Activated CD8-positive, alpha-beta memory T cell treated with anti-CD3 and anti-CD28 coated beads, Interleukin-2, amount 50 U/mL, for 24 hours (primary cell): Measurements from ENCODE around the gene ARMC9.
"Not testable (repeated sequence)": the region's sequence is repeated elsewhere in the genome, so short reads cannot be mapped to it uniquely, and the experiment has no call there.

ENCODE experiments used
- DNase-seq: peaks from one replicate; pipeline ENCODE4 v3.0.0-alpha.2; 2020; ENCODE audit errors: extremely low read depth

ARMC9 gene

DNA sequence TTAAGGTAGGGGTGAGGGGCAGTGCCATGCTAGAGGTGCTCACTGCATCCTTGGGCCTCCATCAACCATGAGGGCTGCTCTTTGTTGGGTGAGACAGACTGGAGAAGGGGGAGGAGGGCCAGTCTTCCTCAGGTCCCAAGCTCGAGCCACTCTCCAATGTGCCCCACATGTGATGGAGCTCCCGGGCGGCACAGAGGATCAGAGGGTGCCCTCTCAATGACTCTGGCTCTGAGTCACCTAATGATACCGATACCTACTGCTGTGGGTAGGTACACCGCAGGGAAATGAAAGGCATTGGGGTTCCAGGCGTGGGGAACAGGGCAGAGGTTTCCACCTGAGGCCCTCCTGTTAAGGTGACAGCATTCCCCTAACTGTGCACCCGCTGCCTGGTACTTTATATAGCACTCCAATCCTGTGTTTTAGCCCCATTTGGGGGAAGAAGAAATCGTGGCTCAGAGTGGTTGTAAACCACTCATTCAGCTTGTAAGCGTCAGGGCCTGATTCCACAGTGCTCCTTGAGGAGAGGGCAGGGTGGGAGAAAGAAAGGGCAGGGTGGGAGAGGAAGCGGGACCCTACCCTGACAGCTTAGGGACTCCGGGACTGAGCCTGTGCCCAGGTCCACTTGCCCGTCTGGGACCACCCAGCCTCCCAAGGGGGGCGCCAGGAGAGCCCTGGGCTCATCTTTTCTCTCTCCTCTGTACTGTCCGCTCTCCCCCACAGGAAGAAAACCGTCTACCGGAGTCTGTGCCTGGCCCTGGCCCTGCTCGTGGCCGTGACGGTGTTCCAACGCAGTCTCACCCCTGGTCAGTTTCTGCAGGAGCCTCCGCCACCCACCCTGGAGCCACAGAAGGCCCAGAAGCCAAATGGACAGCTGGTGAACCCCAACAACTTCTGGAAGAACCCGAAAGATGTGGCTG, 198.8 kb downstream of the ARMC9 start:
- DNase-seq = no peak

DNA sequence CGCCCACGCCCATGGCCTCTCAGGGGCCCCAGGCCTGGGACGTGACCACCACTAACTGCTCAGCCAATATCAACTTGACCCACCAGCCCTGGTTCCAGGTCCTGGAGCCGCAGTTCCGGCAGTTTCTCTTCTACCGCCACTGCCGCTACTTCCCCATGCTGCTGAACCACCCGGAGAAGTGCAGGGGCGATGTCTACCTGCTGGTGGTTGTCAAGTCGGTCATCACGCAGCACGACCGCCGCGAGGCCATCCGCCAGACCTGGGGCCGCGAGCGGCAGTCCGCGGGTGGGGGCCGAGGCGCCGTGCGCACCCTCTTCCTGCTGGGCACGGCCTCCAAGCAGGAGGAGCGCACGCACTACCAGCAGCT, 199.5 kb downstream of the ARMC9 start:
- no peak for DNase-seq

DNA sequence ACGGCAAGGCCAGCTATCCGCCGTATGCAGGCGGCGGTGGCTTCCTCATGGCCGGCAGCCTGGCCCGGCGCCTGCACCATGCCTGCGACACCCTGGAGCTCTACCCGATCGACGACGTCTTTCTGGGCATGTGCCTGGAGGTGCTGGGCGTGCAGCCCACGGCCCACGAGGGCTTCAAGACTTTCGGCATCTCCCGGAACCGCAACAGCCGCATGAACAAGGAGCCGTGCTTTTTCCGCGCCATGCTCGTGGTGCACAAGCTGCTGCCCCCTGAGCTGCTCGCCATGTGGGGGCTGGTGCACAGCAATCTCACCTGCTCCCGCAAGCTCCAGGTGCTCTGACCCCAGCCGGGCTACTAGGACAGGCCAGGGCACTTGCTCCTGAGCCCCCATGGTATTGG, 200.2 kb downstream of the ARMC9 start:
- no peak for DNase-seq

DNA sequence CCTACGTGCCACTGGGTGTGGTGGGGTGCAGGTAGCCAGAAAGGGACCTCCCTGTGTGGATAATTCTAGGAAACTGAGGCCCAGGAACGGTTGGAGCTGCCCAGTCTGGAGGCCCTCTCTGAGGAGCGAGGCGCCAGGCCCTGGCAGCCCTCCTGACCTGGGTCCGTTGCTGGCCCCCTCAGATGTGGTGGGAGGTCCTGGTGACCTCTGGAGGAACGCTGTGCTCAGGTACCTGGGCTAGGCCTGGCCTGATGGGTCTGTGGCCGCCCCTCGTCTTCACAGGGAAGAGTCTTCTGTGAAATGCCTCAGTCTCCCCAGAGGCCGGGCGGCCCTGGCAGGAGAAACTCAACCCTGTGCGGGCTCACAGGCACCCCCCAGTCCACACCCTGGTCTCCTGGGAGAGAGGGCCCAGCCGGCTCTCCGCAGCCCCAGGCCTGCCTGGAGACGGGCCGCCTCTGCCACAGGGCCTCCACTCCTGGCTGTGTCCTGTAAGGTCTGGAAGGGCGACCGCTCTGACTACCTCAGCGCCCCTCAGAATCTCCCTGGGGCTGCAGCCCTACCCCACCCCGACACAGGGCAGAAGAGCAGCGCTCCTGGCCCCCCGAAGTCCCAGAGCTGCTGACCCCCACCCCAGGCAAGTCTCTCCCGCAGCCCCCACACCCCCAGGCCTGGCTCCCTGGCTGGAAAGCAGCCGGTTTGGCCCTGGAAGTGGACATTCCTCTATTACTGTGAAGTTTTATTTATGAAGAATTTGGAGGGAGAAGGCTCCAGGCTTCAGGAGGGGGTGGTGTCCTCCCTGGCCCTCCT, 200.8 kb downstream of the ARMC9 start:
- DNase-seq = no peak

DNA sequence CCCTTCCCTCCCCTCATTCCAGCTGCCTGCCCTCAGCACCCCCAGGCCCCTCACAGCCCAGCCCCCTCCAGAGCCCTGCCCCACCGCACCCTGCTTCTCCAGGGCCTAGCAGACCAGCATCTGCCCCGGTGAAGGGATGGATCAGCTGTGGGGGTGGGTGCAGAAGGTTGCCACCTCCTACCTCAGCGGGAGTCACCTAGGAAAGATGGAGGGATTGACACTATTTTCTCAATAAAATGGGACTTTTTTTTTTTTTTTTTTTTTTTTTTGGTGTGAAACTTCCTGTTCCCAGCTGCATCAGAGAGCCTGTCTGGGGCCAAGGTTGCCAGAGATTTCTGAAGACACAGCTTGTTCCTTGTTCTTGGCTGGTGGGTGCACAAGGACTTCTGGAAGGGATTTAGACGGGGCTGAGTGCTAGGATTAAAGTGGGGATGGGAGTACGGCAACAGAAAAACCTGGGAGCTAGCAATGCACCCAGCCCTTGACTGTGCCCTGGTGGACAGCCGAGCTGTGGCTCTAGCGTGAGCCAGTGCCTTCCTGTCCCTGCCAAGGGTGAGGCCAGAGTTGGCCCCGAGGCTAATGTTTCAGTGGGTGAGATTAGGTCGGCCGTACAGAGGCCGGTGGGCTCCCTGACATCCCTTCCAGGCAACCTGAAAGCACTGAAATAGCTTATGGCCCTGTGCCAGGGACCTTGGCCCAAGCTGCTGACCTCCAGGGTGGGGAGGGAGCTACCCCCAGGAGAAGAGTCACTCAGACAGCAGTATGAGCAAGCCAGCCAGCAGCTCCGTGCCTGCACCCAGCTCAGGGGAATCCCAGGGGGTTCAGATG, 201.6 kb downstream of the ARMC9 start:
- DNase-seq = no peak

DNA sequence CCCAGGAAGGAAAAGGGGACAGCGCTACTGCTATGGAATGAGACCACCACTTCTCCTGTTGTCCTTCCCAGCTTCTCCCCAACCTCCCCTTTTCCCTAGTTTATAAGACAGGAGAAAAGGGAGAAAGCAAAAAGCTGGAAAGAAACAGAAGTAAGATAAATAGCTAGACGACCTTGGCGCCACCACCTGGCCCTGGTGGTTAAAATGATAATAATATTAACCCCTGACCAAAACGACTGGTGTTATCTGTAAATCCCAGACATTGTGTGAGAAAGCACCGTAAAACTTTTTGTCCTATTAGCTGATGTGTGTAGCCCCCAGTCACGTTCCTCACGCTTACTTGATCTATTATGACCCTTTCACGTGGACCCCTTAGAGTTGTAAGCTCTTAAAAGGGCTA, 202.2 kb downstream of the ARMC9 start:
- DNase-seq = not testable (repeated sequence)

DNA sequence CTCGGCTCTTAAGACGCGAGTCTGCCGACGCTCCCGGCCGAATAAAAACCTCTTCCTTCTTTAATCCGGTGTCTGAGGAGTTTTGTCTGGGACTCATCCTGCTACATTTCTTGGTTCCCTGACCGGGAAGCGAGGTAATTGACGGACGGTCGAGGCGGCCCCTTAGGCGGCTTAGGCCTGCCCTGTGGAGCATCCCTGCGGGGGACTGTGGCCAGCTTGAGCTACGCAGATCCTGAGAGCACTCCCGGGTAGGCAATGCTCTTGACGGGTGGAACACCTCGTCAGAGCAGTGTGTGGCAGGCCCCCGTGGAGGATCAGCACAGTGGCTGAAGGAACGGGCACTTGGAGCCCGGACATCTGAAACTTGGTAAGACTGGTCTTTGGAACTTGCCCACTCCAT, 202.7 kb downstream of the ARMC9 start:
- DNase-seq = not testable (repeated sequence)

DNA sequence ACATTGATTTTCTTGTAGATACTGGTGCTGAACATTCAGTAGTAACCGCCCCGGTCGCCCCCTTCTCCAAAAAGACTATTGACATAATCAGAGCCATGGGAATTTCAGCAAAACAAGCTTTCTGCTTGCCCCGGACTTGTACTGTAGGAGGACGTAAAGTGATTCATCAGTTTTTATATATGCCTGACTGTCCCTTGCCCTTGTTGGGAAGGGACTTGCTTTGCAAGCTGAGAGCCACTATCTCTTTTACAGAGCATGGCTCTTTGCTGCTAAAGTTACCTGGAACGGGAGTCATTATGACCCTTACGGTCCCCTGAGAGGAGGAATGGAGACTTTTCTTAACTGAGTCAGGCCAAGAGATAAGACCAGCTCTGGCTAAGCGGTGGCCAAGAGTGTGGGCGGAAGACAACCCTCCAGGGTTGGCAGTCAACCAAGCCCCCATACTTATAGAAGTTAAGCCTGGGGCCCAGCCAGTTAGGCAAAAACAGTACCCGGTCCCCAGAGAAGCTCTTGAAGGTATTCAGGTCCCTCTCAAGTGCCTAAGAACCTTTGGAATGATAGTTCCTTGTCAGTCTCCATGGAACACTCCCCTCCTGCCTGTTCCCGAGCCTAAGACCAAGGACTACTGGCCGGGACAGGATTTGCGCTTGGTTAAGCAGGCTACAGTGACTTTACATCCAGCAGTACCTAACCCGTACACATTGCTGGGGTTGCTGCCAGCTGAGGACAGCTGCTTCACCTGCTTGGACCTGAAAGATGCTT, 205.2 kb downstream of the ARMC9 start:
- DNase-seq = not testable (repeated sequence)

DNA sequence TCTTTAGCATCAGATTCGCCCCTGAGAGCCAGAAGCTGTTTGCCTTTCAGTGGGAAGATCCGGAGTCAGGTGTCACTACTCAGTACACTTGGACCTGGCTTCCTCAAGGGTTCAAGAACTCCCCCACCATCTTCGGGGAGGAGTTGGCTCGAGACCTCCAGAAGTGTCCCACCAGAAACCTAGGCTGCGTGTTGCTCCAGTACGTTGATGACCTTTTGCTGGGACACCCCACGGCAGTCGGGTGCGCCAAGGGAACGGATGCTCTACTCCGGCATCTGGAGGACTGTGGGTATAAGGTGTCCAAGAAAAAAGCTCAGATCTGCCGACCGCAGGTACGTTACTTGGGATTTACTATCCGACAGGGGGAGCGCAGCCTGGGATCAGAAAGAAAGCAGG, 205.8 kb downstream of the ARMC9 start:
- DNase-seq = not testable (repeated sequence)

DNA sequence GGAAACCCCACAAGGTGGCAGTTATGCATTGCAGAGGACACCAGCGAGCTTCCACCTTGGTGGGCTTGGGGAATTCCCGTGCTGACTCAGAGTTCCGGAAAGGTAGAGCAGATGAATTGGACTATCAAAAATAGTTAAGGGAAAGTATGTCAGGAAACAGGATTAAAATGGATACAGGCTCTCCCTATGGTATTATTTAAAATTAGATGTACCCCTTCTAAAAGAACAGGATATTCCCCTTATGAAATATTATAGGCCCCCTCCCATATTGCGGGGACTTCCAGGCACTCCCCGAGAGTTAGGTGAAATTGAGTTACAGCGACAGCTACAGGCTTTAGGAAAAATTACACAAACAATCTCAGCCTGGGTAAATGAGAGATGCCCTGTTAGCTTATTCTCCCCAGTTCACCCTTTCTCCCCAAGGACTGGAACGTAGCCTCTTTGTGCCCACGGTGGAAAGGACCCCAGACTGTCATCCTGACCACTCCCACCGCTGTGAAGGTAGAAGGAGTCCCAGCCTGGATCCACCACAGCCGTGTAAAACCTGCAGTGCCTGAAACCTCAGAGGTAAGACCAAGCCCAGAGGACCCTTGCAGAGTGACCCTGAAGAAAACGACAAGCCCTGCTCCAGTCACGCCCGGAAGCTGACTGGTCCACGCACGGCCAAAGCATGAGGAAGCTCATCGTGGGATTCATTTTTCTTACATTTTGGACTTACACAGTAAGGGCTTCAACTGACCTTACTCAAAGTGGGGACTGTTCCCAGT, 207.4 kb downstream of the ARMC9 start:
- not testable (repeated sequence) for DNase-seq

DNA sequence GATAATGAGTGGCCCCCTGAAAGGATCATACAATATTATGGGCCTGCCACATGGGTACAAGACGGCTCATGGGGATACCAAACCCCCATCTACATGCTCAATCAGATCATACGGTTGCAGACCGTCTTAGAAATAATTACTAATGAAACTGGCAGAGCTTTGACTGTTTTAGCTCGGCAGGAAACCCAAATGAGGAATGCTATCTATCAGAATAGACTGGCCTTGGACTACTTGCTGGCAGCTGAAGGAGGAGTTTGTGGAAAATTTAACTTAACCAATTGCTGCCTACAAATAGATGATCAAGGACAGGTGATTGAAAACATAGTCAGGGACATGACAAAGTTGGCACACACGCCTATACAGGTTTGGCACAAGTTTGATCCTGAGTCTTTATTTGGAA, 209.3 kb downstream of the ARMC9 start:
- DNase-seq = not testable (repeated sequence)

DNA sequence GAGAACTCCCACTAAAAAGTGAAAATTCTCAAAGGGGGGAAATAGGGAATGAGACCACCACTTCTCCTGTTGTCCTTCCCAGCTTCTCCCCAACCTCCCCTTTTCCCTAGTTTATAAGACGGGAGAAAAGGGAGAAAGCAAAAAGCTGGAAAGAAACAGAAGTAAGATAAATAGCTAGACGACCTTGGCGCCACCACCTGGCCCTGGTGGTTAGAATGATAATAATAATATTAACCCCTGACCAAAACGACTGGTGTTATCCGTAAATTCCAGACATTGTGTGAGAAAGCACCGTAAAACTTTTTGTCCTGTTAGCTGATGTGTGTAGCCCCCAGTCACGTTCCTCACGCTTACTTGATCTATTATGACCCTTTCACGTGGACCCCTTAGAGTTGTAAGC, 209.9 kb downstream of the ARMC9 start:
- DNase-seq = not testable (repeated sequence)

DNA sequence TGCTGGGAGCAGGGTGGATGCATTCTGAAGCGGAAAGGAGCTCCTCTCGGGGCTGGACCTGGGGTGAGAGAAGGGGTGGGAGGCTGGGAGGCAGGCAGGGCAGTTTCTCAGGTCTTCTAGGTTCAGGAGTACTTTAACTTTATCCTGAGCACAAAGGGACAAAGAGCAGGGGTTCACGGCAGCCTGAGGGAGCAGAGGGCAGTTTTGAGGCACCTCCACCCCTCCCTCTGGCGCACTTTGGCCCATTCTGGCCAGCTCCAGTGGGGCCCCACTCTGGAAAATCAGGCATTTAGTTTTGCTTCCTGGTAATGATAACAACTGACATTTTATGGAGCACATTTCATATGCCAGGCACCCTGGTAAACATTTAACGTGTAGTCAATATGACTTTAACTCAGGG, 211.3 kb downstream of the ARMC9 start:
- DNase-seq = no peak

DNA sequence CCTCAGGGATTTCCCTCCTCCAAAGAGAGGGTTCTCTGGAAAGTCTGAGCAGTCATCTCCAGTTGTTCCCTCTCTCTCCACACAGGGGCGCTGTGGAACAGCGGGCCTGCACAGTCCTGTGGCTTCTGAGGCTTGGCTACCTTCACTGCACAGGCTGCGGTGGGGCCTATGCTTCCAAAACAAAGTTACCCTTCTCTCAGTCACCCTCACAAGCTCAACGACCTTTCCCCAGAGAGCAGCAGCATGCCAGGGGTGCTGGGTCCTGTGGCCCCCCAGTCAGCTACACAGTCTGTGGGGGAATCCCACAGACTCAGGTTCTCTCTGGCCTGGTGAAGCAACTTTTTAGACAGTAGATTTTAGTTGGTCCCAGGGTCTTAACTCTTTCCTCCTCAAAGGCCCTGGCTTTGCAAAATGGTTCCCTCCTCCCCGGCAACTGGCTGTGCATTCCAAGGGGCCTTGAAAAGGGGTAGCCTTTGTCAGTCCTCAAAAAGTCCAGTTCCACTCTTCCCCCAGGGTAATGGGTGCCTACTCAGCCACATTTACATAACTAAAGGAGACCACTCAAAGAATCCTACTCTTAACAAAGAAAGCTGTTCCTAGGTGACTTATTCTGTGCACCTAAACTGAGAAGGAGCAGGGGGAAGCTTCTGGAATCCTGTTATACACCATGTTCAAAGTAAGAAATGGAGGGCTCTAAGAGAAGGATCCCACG, 212.0 kb downstream of the ARMC9 start:
- no peak for DNase-seq

DNA sequence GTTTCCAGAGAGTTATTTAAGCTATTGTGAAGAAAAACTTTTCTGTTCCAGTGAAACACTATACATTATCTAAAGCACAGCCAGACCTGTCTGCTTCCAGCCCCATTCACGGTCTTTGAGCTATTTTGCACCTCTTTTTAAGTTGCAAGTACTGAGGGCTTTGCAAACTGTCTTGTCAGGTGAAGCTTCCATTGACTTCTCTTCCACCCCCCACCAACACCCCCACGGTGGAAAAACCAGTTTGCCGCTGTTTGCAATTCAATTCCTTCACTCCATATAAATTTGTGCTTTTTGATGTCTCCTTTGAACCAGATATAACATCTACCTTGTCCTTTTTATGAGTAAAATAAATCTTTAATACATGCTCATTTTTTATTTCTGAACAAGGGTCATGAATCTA, 212.8 kb downstream of the ARMC9 start:
- DNase-seq = no peak

DNA sequence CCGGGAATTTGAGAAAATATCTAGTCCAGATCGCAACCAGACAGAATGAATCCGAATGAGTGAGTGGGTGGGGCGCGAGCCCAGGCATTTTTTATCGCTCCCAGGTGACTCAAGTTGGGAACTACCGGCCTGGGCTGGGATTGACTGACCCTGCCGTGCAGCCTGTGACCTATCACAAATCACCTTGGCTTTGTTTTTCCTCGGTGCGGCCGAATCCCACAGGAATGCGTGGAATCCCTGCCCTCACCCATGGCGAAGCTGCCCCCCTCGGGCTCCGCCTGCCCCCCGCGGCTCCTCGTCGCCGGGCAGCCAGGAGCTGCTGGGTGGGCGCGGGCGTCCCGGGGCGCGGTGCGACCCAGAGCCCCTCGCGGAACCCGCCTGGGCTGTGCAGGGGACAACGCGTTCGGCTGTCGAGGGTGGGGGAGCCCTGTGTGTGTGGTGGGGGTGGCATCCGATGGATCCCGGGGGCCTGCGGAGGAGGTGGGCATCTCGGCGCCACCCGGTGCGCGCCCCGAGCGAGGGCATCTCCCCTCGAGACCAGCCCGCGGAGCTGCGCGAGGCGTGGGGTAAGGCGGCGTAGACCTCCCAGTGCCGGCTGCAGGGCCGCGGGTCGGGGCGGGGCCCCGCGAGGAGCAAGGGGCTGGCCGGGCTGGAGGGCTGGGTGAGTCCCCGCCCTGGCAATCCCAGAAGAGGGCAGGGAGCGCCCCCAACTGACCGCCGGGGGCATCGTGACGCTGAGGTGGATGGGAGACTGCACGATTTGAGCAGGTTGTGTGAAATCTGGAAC, 213.6 kb downstream of the ARMC9 start:
- DNase-seq = peak; percentile 47

DNA sequence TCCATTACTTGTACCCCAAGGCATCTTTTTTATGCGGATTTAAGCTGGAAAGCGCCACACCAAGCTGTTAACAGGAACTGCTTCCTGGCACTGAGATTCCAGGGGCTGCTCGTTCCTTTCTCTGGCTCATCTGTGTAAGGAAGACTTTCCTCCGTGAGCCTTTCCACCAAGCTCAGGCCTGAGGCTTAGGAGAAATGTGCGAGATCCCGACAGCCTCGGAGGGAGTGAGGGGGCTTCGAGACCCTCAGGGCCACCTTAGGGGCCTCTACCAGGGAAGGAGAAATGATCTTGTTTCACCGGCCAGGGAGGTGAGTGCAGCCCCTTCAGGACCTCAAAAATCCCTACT, 214.2 kb downstream of the ARMC9 start:
- DNase-seq = no peak

DNA sequence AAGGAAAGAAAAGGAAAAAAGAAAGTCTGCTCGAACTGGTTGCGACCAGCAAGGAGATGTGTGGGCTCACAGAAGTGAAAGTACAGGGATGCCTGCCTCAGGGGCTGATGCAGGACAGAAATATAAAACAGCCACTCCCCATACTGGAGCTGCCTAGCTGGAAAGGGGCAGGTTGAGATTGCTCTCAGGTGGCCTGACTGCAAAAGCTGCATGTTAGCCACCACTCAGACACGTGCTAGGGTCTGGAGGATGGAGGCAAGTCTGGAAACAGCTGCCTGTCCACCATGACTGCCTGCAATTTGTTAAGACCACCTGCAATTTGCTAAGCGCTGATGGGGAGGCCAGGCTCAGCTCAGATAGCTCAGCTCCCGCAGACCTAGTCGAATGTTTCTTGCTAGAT, 215.0 kb downstream of the ARMC9 start:
- DNase-seq = no peak

DNA sequence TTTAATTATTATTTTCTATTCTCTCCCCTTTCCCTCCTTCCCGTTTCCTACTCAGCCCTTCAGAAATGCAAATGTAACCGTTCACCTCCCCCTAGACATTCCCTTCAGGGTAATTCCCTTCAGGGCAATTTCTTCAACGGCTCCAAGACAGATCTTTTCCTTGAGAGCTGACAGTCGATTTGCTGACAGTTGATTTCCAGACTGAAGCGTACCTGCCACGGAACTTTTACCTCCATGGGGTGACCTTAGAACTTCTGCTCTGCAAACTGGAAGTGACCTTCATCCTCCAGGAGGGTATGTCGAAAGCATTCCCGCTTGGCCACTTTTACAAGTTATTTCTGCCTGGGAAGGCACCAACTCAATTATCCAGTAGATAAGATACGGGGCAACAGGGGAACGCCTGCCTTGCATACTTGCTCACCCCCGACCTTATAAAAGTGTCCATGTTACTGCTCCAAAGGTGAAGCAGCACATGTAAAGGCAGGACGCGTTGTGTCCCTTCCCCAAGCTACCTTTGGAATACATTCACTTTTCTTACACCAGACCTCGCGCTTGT, 215.6 kb downstream of the ARMC9 start:
- no peak for DNase-seq
